ENCODE results near the gene SPATC1L.
A peak's percentile ranks its signal among the peaks of the same experiment; 100 is the strongest.

The SPATC1L gene

DNA sequence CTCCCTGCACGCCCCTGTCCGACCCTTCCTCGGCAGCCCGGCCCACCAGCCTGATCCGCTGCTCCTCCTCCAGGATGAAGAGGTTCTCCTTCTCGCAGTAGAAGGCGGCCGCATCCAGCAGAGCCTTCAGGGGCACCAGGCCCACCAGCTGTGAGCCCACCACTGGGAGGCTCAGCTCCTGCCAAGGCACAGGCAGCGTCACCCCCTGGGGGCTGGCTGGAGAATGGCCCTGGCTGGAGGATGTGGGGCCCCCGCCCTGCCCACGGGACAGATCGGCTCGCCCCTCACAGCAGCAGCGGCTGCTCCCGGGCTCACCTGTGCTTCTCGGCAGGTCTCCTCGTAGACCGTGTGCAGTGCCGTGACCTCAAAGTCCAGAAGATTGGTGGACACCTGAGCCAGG lies 34.2 kb downstream of the SPATC1L start (continued):
- TF ChIP-seq GLI2 (tag by site-specific recombination; IDR thresholded peaks at IDR 0.05; ENCODE audit: borderline replicate concordance, low read depth): no peak
- TF ChIP-seq ZNF548 (tag by site-specific recombination; IDR thresholded peaks at IDR 0.05): no peak
- TF ChIP-seq ZNF146 (tag by site-specific recombination; IDR thresholded peaks at IDR 0.05): no peak
- TF ChIP-seq, protein P1, sequence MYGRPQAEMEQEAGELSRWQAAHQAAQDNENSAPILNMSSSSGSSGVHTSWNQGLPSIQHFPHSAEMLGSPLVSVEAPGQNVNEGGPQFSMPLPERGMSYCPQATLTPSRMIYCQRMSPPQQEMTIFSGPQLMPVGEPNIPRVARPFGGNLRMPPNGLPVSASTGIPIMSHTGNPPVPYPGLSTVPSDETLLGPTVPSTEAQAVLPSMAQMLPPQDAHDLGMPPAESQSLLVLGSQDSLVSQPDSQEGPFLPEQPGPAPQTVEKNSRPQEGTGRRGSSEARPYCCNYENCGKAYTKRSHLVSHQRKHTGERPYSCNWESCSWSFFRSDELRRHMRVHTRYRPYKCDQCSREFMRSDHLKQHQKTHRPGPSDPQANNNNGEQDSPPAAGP (tag by site-specific recombination; IDR thresholded peaks at IDR 0.05): no peak

DNA sequence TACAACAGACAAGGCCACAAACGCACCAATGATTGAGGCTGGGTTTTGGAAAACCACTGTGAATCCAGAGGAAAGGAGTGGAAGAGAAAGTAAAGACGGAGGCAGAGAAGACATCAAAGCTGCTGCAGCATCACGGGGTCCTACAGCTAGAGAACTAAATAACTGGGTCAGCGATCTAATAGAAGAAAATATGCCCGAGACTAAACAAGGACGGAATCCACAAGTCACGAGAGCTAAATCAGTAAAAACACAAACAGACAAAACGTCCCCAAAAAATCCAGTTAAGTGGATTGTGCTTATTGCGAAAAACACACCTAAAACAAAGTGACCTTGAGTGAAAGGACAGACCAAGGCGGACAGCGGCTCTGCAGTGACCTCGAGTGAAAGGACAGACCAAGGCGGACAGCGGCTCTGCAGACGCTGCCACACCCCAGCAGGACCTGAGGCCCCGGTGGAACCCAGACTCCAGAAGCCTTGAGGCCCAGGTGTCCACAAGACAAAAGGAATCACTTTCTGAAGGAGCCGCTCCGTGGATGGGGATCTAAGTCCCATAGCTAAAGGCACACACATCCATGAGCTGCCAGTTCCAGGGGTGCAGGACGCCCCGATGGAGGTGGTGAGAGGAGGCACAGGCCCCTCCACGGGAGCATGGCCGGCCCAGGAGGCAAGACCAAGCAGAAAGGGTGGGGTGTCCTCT lies 34.9 kb downstream of the SPATC1L start:
- Histone ChIP-seq H3K9me3 (ENCODE audit: control insufficient read depth, insufficient read depth, low read depth, low read length) (no peaks in the 10 kb centered on the region), H3K27ac (ENCODE audit: extremely low read depth, low read depth, low read length) (no peak overlapping the region), H3K4me3 (ENCODE audit: low read depth, low read length) (no peak overlapping the region), H3K4me1 (ENCODE audit: control insufficient read depth, insufficient read depth, low read length) (no peaks in the 10 kb centered on the region), H3K36me3 (ENCODE audit: control insufficient read depth in 2 of 2, insufficient read depth in 1 of 2, low read length in 2 of 2) (no peaks in the 10 kb centered on the region)
- ChIA-PET CTCF (interaction anchor here (1.1 to 1.3 kb wide), 2 partner anchors 63 to 81 kb away, joined by 3 read pairs; no protein-coding TSS in a partner anchor), POLR2A (no interaction called here)
- TF ChIP-seq, protein P2, sequence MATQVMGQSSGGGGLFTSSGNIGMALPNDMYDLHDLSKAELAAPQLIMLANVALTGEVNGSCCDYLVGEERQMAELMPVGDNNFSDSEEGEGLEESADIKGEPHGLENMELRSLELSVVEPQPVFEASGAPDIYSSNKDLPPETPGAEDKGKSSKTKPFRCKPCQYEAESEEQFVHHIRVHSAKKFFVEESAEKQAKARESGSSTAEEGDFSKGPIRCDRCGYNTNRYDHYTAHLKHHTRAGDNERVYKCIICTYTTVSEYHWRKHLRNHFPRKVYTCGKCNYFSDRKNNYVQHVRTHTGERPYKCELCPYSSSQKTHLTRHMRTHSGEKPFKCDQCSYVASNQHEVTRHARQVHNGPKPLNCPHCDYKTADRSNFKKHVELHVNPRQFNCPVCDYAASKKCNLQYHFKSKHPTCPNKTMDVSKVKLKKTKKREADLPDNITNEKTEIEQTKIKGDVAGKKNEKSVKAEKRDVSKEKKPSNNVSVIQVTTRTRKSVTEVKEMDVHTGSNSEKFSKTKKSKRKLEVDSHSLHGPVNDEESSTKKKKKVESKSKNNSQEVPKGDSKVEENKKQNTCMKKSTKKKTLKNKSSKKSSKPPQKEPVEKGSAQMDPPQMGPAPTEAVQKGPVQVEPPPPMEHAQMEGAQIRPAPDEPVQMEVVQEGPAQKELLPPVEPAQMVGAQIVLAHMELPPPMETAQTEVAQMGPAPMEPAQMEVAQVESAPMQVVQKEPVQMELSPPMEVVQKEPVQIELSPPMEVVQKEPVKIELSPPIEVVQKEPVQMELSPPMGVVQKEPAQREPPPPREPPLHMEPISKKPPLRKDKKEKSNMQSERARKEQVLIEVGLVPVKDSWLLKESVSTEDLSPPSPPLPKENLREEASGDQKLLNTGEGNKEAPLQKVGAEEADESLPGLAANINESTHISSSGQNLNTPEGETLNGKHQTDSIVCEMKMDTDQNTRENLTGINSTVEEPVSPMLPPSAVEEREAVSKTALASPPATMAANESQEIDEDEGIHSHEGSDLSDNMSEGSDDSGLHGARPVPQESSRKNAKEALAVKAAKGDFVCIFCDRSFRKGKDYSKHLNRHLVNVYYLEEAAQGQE (tag by site-specific recombination; IDR thresholded peaks at IDR 0.05): 0 out of 2 replicates have a peak, but pooled peaks have one; percentile 23
- no peak for TF ChIP-seq ZNF658 (tag by site-specific recombination; IDR thresholded peaks at IDR 0.05)

DNA sequence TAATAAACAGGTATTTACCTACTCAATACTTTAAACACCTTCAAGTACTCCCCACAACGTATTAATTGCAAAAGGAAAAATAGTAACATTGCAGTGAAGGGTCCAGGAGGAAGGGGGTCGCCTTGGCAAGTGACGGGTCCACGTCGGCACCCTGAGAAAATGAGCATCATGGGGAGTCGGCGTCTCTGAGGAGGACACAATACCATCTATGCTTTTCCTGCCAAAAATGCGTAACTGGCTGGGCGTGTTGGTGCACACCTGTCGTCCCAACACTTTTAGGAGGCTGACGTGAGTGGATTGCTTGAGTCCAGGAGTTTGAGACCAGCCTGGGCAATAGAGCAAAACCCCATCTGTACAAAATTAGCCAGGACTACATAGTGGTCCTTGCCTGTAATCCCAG lies 36.2 kb downstream of the SPATC1L start:
- CTCF ChIA-PET: interaction anchor here (0.6 to 0.8 kb wide), 4 partner anchors 19 to 103 kb away, joined by 3 to 6 read pairs (median 4); no protein-coding TSS in a partner anchor
- H3K4me1 ChIP-seq (ENCODE audit: control insufficient read depth, insufficient read depth, low read length): 0 out of 2 replicates have a peak, but pooled peaks cover 4% of the 10 kb centered on the region
- H3K9me3 ChIP-seq (ENCODE audit: control insufficient read depth, insufficient read depth, low read depth, low read length): no peaks in the 10 kb centered on the region
- no peak overlapping the region for H3K4me3 ChIP-seq (ENCODE audit: low read depth, low read length)
- TF ChIP-seq ZNF792 (tag by site-specific recombination; IDR thresholded peaks at IDR 0.05): no peak
- TF ChIP-seq, protein P3, sequence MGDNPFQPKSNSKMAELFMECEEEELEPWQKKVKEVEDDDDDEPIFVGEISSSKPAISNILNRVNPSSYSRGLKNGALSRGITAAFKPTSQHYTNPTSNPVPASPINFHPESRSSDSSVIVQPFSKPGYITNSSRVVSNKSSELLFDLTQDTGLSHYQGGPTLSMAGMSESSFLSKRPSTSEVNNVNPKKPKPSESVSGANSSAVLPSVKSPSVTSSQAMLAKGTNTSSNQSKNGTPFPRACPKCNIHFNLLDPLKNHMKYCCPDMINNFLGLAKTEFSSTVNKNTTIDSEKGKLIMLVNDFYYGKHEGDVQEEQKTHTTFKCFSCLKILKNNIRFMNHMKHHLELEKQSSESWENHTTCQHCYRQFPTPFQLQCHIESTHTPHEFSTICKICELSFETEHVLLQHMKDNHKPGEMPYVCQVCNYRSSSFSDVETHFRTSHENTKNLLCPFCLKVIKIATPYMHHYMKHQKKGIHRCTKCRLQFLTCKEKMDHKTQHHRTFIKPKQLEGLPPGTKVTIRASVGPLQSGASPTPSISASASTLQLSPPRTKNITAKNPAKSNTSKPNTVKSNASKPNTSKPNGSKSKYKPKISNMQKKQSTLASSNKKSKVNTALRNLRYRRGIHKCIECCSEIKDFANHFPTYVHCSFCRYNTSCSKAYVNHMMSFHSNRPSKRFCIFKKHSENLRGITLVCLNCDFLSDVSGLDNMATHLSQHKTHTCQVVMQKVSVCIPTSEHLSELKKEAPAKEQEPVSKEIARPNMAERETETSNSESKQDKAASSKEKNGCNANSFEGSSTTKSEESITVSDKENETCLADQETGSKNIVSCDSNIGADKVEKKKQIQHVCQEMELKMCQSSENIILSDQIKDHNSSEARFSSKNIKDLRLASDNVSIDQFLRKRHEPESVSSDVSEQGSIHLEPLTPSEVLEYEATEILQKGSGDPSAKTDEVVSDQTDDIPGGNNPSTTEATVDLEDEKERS (tag by site-specific recombination; IDR thresholded peaks at IDR 0.05): no peak
- TF ChIP-seq ZNF654 (tag by site-specific recombination; IDR thresholded peaks at IDR 0.05; ENCODE audit: low read depth): no peak
- TF ChIP-seq ZNF561 (tag by site-specific recombination; IDR thresholded peaks at IDR 0.05; ENCODE audit: borderline replicate concordance): no peak
- TF ChIP-seq ZSCAN16 (tag by site-specific recombination; IDR thresholded peaks at IDR 0.05): no peak
- 0 out of 2 replicates have a peak, but pooled peaks have one; percentile 23 for TF ChIP-seq SCRT2 (tag by site-specific recombination; IDR thresholded peaks at IDR 0.05)
- no peak for TF ChIP-seq ZNF777 (tag by site-specific recombination; IDR thresholded peaks at IDR 0.05; ENCODE audit: borderline replicate concordance)
- no peak for TF ChIP-seq ZNF433 (tag by site-specific recombination; IDR thresholded peaks at IDR 0.05; ENCODE audit: low read depth)
- TF ChIP-seq ZBTB7A (tag by site-specific recombination; IDR thresholded peaks at IDR 0.05; ENCODE audit: low read depth): no peak
- H3K27ac ChIP-seq (ENCODE audit: extremely low read depth, low read depth, low read length): no peak overlapping the region
- POLR2A ChIA-PET: interaction anchor here (0.6 kb wide), 1 partner anchor 621 kb away, joined by 3 read pairs; no protein-coding TSS in a partner anchor
- H3K36me3 ChIP-seq (ENCODE audit: control insufficient read depth in 2 of 2, insufficient read depth in 1 of 2, low read length in 2 of 2): no peaks in the 10 kb centered on the region

All from HEK293 (cell line).